RWPE1 (cell line): ENCODE measurements around the gene BRD3OS.

Experiments
- CTCF ChIA-PET: fragments of 350-600 bp; sonication (Branson Sonifier 250); formaldehyde crosslinking; extraction: SDS; loops from one replicate; lab custom pipeline; 2021; lab: Yijun Ruan, JAX
- POLR2A ChIA-PET: fragments of 400-600 bp; formaldehyde crosslinking; extraction: SDS; loops from one replicate; lab custom pipeline; 2020; ENCODE audit warnings: antibody characterized with exemption; ENCODE audit not compliant: low non-redundant PET; lab: Yijun Ruan, JAX
- DNase-seq: peaks from one replicate; pipeline ENCODE4 v3.0.0; 2012; ENCODE audit warnings: low spot score
- H3K27ac ChIP-seq: fragments of 450-650 bp; 2 replicates; pipeline ENCODE4 v1.5.1; 2017
- TF ChIP-seq, protein P1 (sequence below): fragments of 450-650 bp; conservative IDR thresholded peaks from 2 replicates; pipeline ENCODE4 v1.5.1; 2017; ENCODE audit warnings: low read depth, mild to moderate bottlenecking

Gene BRD3OS

DNA sequence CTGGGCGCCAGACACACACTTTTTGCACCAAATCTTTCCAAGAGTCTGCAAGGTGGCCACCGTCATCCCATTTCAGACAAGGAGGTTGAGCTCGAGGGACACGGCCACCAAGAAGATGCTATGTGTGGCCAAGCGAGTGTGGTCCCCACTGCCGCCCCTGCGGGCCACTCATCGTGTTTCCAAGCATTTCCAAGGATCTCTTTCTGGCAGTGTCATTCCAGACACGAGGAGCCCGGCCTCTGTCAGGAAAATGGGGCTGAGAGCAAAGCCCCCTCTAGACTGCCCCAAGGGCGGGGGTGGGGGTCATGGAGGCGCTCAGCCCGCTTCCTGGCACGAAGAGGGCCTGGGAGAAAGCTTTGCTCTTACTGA is 43.7 kb upstream of the BRD3OS start:
- ChIA-PET POLR2A (no interaction called here), CTCF (interaction anchor here (0.7 kb wide), 1 partner anchor 238 kb away, joined by 3 read pairs; no protein-coding TSS in a partner anchor)
- peak overlapping the region; percentile 75 for H3K27ac ChIP-seq
- DNase-seq = no peak
- TF ChIP-seq, protein P1, sequence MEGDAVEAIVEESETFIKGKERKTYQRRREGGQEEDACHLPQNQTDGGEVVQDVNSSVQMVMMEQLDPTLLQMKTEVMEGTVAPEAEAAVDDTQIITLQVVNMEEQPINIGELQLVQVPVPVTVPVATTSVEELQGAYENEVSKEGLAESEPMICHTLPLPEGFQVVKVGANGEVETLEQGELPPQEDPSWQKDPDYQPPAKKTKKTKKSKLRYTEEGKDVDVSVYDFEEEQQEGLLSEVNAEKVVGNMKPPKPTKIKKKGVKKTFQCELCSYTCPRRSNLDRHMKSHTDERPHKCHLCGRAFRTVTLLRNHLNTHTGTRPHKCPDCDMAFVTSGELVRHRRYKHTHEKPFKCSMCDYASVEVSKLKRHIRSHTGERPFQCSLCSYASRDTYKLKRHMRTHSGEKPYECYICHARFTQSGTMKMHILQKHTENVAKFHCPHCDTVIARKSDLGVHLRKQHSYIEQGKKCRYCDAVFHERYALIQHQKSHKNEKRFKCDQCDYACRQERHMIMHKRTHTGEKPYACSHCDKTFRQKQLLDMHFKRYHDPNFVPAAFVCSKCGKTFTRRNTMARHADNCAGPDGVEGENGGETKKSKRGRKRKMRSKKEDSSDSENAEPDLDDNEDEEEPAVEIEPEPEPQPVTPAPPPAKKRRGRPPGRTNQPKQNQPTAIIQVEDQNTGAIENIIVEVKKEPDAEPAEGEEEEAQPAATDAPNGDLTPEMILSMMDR = no peak

DNA sequence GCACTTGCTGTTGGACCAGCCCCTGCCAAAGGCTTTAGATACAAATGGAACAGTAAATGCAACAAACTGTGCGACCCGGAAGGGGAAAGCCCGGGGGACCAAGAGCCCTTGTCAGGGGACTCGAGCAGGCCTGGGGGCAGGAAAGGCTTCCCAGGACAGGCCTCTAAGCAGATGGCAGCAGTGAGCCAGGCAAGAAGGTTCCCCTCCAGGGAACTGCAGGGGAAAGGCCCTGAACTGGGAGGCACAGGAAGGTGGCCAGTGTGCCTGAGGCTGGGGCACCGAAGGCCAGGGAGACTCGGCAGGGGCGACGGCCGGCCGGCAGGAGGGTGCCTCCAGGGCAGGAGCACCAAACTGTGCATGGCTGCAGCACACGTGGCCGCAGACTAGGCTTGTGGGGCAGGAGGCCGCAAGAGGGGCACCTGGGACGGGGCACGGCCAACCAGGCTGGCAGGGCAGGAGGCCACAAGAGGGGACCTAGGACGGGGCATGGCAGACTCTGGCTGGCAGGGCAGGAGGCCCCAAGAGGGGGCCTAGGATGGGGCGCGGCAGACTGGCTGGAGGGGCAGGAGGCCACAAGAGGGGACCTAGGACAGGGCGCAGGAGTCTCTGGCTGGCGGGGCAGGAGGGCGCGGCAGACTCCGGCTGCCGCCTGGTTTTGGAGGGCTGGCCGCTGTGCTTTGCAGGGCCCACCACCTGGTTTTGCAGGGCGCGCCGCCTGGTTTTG is 43.2 kb upstream of the BRD3OS start:
- ChIA-PET CTCF (no interaction called here), POLR2A (no interaction called here)
- peak overlapping the region; percentile 75 for H3K27ac ChIP-seq
- TF ChIP-seq, protein P1 = no peak
- DNase-seq = no peak

DNA sequence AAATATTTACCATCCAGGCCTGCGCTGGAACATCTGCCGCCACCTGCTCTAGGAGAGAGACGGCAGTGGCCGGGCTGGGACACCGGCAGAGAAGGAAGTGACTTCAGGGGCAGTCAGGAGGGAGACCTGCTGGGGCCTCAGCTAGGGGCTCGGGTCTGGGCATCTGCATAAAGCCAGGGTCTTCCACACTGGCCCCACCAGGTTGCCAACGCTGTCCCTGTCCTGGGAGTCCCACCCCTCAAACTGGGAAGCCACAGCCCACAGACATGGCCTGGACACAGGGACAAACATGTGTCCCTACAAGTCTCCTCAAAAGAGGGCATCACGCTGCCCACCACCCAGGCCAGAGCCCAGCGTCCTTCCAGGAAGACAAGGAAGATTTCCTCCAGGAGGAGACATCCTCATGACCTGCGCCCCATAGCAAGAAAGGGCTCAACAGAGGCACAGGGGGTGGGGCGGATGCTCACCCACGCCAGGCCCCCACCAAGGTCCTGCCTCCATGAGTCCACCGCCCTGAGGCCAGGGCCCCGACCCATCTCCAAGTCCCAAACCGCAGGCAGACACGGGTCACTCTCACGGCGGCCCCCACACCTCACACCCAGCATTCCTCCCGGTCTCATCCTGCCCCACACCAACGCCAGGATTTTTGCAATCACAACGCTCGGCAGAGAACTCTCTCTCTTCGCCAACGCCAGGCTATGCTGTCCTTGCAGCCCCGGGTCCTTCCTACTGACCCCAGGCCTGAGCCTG is 42.1 kb upstream of the BRD3OS start:
- ChIA-PET POLR2A (no interaction called here), CTCF (no interaction called here)
- peak overlapping the region; percentile 24 for H3K27ac ChIP-seq
- DNase-seq = no peak
- TF ChIP-seq, protein P1 = no peak

DNA sequence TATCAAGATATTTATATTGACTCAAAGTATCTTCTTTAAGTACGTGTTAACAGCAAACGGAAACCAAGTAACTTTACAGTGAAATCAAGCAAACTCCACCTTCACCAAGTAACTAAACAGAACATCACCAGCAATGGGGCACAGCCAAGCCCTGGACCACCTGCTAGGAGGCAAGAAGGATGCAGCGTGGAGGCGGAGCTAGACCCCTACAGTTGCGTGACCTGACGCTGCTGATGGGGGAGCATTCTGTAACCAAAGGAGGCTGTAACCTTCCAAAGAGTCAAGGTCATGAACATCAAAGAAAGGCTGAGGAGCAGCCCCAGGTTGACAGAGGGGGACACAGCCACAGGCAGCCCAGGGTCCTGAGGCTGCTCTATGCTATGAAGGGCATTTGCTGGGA is 39.2 kb upstream of the BRD3OS start:
- TF ChIP-seq, protein P1 = no peak
- peak overlapping the region; percentile 99 for H3K27ac ChIP-seq
- no peak for DNase-seq
- ChIA-PET POLR2A (no interaction called here), CTCF (no interaction called here)

DNA sequence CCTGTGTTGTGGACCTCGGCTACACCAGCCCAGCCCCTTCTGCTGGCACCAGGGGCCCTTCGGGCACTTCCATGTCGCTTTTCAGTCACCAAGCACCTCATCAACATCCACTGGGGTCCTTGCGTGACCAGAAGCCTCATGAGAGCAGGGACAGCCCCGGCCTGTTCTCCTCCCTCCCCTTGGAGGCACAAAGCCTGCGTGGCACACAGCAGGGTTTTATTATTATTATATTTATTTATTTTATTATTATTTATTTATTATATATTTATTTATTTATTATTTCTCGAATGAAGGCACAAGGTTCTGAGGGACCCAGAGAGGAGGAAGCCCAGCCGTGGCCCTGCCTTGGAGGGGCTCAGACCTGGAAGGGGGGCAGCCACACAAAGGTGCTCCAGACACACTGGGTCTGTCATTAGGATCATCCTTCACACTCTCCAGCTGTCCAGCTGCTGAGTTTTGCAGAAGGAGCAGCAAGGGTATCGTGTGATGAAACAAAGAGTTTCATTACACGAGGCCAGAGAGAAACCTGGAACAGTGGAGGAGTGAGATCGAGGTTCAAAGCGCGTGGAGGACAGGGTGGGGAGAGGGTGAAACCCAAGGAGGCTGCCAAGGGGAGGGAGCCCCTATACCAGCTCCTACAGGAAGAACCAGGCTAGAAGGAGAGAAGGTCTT is 38.4 kb upstream of the BRD3OS start:
- peak overlapping the region; percentile 99 for H3K27ac ChIP-seq
- TF ChIP-seq, protein P1 = no peak
- DNase-seq = no peak
- ChIA-PET POLR2A (no interaction called here), CTCF (no interaction called here)

DNA sequence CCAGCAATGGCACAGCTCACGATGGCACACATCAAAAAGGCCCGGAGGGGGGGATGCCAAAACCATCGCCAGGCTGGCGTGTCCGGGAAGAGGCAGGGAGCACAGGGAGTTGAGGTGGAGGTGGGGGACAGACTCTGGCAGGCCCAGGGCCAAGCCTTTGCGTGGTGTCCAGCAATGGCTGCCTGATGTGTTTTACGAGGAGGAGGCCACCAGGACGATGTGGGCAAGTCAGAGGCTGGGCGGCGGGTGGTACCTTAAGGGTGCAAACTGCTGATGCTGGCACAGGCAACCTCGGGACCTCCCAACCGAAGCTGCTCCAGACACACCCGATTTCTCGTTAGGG is 37.9 kb upstream of the BRD3OS start:
- TF ChIP-seq, protein P1 = no peak
- no peak for DNase-seq
- peak overlapping the region; percentile 99 for H3K27ac ChIP-seq
- CTCF ChIA-PET = no interaction called here
- POLR2A ChIA-PET = no interaction called here
